HTERT RPE-1 (cell line): ENCODE data around the gene PIMREG.

Source experiments
- in situ Hi-C: fragments of 300-500 bp; cut with MboI; formaldehyde crosslinking; loops from 4 replicates; pipeline ENCODE4 v1.14.3; 2020; ENCODE audit warnings: low sequenced_read_pairs

Gene PIMREG

DNA sequence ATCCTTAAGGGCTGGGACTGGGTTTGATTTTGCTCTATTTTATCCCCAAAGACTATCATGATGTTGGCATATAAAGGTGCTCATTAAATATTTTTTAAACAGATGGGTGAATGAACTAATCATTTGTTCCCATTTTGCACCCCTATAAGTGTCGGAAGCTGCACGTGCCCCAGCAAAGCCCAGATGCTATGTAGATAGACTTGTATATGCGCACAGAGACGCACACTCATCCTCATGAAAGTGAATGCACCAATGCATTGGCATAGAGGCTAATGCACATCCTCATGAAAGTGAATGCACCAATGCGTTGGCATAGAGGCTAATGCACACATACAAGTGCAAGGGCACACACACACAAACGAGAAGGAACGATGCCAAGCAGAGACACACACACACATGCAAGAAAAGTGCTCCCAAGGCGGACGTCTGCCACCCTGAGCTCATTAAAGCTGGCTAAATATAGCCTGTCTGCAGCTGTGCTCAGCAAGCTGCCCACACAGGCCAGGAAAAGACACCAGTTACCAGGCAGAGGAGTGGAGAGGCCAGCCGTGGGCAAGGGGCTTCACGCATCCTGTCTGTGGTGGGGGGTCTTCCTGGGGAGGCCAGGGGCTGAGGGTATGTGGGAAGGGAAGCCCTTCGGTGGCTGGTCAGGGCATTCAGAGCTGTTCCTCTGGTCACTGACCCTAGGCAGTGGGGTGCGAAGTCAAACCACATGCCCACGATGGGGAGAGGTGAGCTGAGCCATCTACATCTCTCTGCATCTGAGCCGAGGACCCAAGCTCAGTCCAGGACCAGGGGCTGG, 52.6 kb downstream of the PIMREG start:
- in situ Hi-C loops: no loop called here

DNA sequence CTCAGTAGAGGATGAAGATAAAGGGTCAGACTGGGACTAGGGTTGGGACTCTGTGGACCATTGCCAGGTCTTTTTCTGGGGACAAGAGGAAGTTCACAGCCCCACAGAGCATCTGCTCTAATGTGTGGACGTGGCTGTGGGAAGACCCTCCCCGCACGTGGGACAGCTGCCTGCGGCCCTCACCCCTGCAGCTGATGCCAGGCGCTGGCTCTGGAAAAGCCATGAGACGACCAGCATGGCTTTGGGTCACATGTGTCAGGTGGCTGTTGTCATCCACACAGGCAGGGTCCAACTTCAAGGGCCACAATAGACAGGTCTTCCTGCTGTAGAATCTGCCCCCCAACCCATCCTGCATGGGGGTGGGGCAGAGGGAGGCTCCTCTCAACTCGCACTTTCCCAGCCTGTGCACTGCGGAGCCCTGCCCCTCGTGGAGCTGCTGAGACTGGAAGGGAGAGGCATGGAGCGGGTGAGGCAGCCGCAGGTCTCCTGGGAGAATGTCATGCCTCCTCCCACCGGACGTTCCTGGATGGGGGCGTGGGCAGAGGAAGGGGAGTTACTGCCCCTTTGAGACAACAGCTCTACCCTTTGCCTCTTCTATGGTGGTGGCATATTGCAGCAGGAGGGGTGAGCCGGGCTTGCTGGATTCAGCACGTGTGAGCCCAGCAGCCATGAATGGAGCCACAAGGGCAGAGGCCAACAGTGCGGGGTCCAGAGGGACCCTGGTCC, 53.4 kb downstream of the PIMREG start:
- in situ Hi-C loops: no loop called here

DNA sequence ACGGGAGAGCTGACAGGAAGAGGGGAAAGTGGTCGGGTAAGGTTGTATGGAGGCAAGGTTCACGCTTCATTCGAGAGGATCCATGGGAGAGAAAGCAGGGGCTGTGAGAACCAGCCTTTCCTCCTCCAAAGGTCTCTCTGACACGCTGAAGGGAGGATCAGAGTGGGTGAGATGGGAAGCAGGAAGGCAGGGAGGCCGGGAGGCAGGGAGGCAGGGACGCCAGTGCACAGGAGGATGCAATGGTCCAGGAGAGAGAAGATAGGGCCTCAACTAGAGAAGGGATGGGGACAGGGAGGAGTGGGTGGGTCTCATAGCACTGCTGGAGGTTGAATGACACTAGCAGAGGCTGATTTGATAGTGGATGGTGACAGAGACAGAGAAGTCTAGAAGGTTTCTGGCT, 54.1 kb downstream of the PIMREG start:
- in situ Hi-C loops: no loop called here

DNA sequence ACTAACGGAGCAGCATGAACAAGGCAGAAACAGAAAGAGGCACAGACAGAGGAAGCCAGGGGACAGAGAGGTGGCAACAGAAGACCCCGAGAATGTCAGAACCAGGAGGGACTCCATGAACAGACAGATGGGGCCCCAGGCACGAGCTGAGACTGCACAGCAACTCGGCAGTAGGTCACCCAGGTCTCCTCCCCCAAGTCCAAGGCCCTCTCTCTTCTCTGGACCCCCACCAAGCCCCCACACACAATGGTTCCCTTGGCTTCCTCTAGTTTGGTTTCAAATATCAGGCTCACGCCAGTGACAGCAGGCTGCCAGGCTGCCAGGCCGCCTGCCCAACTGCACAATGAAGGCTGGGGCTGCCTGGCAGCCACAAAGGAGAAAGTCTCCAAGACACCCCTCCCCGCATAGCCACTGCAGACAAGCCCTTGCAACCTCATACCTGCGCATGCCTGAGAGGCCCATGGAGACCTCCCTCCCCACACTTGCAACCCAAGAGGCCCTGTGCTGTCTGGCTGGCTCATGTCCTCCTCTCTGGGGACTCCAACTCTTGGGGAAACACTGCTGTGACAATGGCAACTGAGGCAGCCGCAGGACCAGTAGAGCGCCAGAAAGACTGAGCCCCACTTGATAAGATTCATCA, 54.8 kb downstream of the PIMREG start:
- in situ Hi-C loops: no loop called here
